HCT116 (cell line): ENCODE results near the gene RAB4A. TPM values are rescaled to one million over a fixed set of nuclear protein-coding genes. Genes with fewer than 3 reads are reported as not detected.

Experiments
- CBX3 ChIP-seq: IDR thresholded peaks from 2 replicates; pipeline ENCODE4 v1.6.1; 2012; ENCODE audit warnings: low read depth
- ELF1 ChIP-seq: IDR thresholded peaks from 2 replicates; pipeline ENCODE4 v1.6.1; 2012; ENCODE audit warnings: low read depth, borderline replicate concordance
- EZH2 ChIP-seq: fragments of 200-600 bp; sonication (generic); IDR thresholded peaks from 2 replicates; pipeline ENCODE4 v1.6.1; 2017; ENCODE audit warnings: antibody characterized with exemption, mixed run types
- FOSL1 ChIP-seq: IDR thresholded peaks from 2 replicates; pipeline ENCODE4 v1.6.1; 2012; ENCODE audit warnings: low read depth
- POLR2A ChIP-seq: IDR thresholded peaks from 2 replicates; pipeline ENCODE4 v1.7.0; 2011; ENCODE audit warnings: borderline replicate concordance; ENCODE audit not compliant: insufficient read depth, insufficient read length; ENCODE audit errors: extremely low read depth
- SIN3A ChIP-seq: IDR thresholded peaks from 2 replicates; pipeline ENCODE4 v1.6.1; 2012; ENCODE audit warnings: low read depth
- TCF7L2 ChIP-seq: IDR thresholded peaks from 2 replicates; pipeline ENCODE4 v1.7.0; 2011; ENCODE audit warnings: borderline replicate concordance, inconsistent platforms; ENCODE audit not compliant: insufficient read depth, insufficient read length; ENCODE audit errors: extremely low read depth
- ZFX ChIP-seq: fragments of 450-650 bp; IDR thresholded peaks from 2 replicates; pipeline ENCODE4 v1.6.1; 2017
- total RNA-seq: library from RNA; stranded (reverse); gene quantifications from one replicate; pipeline ENCODE4 v1.2.1, GENCODE V29; 2021; ENCODE audit not compliant: unreplicated experiment
- TF ChIP-seq, protein P1 (sequence below), 3 experiments: fragments of 200-600 bp in 1 of 3; sonication (generic) in 1 of 3; IDR thresholded peaks in 2 of 3; conservative IDR thresholded peaks in 1 of 3; 2 replicates each; pipeline ENCODE4 v1.5.1; 2012 to 2017; ENCODE audit warnings: low read depth in 2 of 3, low read length in 2 of 3, antibody characterized with exemption in 1 of 3, borderline replicate concordance in 1 of 3, control low read depth in 1 of 3, mild to moderate bottlenecking in 1 of 3, mixed read lengths in 1 of 3, mixed run types in 1 of 3, moderate library complexity in 1 of 3; ENCODE audit not compliant: insufficient read depth in 1 of 3
- TF ChIP-seq, protein P2 (sequence below): IDR thresholded peaks from 2 replicates; pipeline ENCODE4 v1.6.1; 2012; ENCODE audit warnings: low read depth

RAB4A gene
- total RNA-seq, 1 experiment from 2014 or later = 101 TPM

DNA sequence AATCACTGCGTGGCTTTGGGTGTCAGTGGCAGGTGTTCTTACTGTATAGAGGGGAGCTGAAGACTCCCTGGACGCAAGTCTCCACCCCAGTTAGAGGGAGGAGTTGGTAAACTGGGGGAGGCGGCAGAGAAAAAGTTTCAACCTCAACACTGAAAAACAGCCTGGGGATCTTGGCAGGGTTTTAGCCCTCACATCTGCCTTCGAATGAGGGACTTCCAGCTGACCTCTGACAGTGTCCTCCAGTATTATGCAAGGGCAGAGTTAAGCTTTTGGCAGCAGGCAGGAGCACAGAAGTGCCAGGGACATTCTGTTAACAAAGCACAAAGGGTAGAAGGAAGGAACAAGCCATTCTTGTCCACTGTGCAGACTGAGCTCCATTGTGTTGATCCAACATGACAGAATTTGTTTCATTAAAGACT, 41.2 kb upstream of the RAB4A start (continued):
- TF ChIP-seq, protein P1, sequence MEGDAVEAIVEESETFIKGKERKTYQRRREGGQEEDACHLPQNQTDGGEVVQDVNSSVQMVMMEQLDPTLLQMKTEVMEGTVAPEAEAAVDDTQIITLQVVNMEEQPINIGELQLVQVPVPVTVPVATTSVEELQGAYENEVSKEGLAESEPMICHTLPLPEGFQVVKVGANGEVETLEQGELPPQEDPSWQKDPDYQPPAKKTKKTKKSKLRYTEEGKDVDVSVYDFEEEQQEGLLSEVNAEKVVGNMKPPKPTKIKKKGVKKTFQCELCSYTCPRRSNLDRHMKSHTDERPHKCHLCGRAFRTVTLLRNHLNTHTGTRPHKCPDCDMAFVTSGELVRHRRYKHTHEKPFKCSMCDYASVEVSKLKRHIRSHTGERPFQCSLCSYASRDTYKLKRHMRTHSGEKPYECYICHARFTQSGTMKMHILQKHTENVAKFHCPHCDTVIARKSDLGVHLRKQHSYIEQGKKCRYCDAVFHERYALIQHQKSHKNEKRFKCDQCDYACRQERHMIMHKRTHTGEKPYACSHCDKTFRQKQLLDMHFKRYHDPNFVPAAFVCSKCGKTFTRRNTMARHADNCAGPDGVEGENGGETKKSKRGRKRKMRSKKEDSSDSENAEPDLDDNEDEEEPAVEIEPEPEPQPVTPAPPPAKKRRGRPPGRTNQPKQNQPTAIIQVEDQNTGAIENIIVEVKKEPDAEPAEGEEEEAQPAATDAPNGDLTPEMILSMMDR (IDR thresholded peaks at IDR 0.05 in 2 of 3, conservative IDR thresholded peaks at IDR 0.05 in 1 of 3; ENCODE audit: borderline replicate concordance in 1 of 3, insufficient read depth in 1 of 3, low read depth in 2 of 3, low read length in 2 of 3) = no peak
- TF ChIP-seq CBX3 (no peak), SIN3A (no peak), POLR2A (no peak), ZFX (no peak), FOSL1 (no peak), EZH2 (no peak), TCF7L2 (no peak), ELF1 (no peak)
- TF ChIP-seq, protein P2, sequence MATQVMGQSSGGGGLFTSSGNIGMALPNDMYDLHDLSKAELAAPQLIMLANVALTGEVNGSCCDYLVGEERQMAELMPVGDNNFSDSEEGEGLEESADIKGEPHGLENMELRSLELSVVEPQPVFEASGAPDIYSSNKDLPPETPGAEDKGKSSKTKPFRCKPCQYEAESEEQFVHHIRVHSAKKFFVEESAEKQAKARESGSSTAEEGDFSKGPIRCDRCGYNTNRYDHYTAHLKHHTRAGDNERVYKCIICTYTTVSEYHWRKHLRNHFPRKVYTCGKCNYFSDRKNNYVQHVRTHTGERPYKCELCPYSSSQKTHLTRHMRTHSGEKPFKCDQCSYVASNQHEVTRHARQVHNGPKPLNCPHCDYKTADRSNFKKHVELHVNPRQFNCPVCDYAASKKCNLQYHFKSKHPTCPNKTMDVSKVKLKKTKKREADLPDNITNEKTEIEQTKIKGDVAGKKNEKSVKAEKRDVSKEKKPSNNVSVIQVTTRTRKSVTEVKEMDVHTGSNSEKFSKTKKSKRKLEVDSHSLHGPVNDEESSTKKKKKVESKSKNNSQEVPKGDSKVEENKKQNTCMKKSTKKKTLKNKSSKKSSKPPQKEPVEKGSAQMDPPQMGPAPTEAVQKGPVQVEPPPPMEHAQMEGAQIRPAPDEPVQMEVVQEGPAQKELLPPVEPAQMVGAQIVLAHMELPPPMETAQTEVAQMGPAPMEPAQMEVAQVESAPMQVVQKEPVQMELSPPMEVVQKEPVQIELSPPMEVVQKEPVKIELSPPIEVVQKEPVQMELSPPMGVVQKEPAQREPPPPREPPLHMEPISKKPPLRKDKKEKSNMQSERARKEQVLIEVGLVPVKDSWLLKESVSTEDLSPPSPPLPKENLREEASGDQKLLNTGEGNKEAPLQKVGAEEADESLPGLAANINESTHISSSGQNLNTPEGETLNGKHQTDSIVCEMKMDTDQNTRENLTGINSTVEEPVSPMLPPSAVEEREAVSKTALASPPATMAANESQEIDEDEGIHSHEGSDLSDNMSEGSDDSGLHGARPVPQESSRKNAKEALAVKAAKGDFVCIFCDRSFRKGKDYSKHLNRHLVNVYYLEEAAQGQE = no peak
